Right ventricle myocardium inferior (tissue), 1 donor: Measurements from ENCODE around the gene ACOT12. TPM values are rescaled to one million over a fixed set of nuclear protein-coding genes. Genes with fewer than 3 reads are reported as not detected.
A peak's percentile ranks its signal among the peaks of the same experiment; 100 is the strongest.
"Not testable (repeated sequence)": the region's sequence is repeated elsewhere in the genome, so short reads cannot be mapped to it uniquely, and the experiment has no call there.

ENCODE experiments used
- ATAC-seq: fragments of 200-7000 bp; cut with Tn5 transposase; one replicate; pipeline ENCODE4 v1.9.1; 2020; ENCODE audit warnings: mild to moderate bottlenecking, moderate library complexity
- DNase-seq: peaks from one replicate; pipeline ENCODE4 v3.0.0; 2021; ENCODE audit errors: missing footprints
- intact Hi-C: fragments of 100-400 bp; cut with DNase I; formaldehyde crosslinking; loops from one replicate; pipeline ENCODE4 v1.11.0; 2022
- total RNA-seq: library from RNA; stranded (reverse); fragmentation: NEBNext Ultra II Directional; extraction: Animal tissue kit (Norgen Biotek cat#: 25700); gene quantifications from one replicate; pipeline ENCODE4 v1.2.1, GENCODE V29; 2021
- donor health status: DM: no; HTN: yes; CAD: no; lungs with severe emphysema.

The ACOT12 gene
- total RNA-seq, 1 donor from 2014 or later: not detected

- no peak for DNase-seq
- no peak for ATAC-seq
- intact Hi-C loops: no loop called here
These were observed 83.4 kb downstream of the ACOT12 start for GRCh38 chr5:81310402-81311063.

GRCh38 chr5:81308836-81309235 is 85.1 kb downstream of the ACOT12 start:
- ATAC-seq (no peak), DNase-seq (no peak)
- intact Hi-C loops: no loop called here

DNA sequence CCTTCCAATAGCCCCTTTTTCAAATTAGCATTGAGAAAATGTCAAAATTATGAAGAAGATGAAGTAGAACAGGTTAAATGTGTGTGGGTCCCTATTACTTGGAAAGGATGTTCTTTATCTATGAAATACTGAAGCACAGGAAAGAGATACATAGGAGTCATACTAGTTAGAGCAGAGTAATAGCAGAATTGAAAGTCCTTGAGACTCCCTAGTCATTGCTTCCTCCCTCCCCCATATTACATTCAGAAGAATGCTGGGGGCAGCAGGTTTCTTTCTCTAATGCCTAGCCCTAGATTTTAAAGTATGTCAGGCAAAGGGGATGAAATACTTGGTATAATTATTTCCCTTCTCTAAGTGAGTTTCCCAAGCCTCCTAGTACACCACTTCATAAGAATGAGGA is 88.1 kb downstream of the ACOT12 start:
- no peak for ATAC-seq

GRCh38 chr5:81303563-81303962 is 90.4 kb downstream of the ACOT12 start:
- DNase-seq (no peak), ATAC-seq (no peak)
- intact Hi-C loops: no loop called here

More for the DNA sequence above, 88.1 kb downstream of the ACOT12 start:
- DNase-seq: no peak
- intact Hi-C loops: no loop called here

DNA sequence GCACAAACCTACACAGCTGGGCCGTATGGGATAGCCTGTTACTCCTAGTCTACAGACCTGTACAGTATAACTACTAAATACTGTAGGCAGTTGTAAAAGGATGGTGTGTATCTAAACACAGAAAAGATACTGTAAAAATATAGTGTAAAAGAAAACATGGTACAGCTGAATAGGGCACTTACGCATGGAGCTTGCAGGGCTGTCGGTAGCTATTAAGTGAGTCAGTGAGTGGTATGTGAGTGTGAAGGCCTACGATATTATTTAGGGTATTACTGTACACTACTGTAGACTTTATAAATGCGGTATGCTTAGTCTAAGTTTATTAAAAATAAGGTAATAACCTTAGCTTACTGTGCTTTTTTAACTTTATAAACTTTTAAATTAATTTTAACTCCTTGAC is 91.3 kb downstream of the ACOT12 start:
- DNase-seq (no peak), ATAC-seq (no peak)
- intact Hi-C loops: no loop called here

DNA sequence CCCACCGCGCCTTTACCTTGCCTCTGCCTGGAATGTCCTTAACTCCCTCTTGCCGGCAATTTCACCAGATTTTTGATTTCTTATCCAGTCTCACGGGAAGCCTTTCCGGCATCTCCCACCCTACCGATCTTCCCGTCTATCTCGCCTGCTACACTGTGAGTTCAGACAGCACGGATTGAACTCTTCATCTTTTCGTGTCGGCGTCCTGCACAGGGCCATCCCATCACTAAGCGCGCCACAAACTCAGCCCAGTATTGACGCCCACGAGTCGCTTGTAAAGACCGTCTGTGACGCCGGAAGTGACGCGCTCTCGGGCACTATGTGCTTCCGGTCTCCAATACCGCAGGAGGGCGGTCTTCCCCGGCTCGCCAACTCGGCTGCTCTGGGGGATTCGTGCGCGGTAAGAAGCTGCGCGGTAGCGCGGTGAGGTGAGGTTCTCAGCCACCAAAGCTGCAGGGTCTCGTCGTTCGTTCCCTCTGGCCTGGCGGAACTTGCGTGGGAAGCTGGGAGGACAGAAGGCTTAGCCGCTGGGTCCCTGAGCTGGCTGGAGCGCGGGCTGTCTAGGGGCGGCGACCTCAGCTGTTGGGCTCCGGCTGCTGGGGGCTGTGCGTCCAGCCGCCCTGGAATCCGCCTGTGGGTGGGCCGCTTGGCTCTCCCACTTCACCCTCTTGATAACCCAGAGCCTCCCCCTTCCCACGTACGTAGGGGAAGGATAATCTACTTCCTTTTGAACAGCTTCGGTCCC is 92.5 kb downstream of the ACOT12 start, which contains the start of gene ZCCHC9:
TSS of gene ZCCHC9 (plus strand) at position 317 of the 745 bp plus-strand sequence. CDS start 3,171 bp downstream, outside the sequence.
- peak; percentile 98 for ATAC-seq
- intact Hi-C loops: no loop called here
- DNase-seq: peak; percentile 97

- peak; percentile 2 for ATAC-seq
- DNase-seq: no peak
These were observed 93.0 kb downstream of the ACOT12 start for GRCh38 chr5:81300921-81301270.

DNA sequence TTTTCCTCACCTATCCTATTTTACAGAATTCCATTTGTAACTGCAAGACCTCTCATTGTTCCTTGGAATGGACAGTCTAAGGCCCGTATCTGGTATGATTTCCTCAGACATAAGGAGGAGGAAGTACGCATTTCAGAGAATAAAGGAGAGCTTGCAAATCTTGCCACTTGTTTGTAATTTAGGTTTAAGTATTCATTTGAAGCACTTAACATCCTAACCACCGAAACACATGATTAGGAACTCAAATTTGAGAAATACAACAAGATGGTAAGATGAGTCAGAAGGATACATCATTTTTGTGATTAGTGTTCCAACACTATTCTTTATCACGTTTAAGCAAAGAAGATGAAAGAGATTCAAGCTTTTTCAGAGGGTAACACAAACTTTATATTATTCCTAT is 96.4 kb downstream of the ACOT12 start:
- intact Hi-C loops: loop anchor here (5.0 to 10.0 kb wide), 2 partner anchors 95 to 603 kb away; no protein-coding TSS in a partner anchor
- DNase-seq (no peak), ATAC-seq (no peak)

More at GRCh38 chr5:81300921-81301270, 93.0 kb downstream of the ACOT12 start:
- intact Hi-C loops: no loop called here

DNA sequence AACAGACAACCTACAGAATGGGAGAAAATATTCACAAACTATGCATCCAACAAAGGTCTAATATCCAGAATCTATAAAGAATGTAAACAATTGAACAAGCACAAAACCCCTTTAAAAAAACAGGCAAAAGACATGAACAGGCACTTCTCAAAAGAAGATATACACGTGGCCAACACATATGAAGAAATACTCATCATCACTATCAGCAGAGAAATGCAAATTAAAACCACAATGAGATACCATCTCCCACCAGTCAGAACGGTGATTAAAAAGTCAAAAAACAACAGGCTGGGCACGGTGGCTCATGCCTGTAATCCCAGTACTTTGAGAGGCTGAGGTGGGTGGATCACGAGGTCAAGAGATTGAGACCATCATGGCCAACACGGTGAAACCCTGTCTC is 99.9 kb downstream of the ACOT12 start:
- intact Hi-C loops: loop anchor here (10.0 kb wide), 1 partner anchor 599 kb away; no protein-coding TSS in a partner anchor
- DNase-seq, ATAC-seq: not testable (repeated sequence)

DNA sequence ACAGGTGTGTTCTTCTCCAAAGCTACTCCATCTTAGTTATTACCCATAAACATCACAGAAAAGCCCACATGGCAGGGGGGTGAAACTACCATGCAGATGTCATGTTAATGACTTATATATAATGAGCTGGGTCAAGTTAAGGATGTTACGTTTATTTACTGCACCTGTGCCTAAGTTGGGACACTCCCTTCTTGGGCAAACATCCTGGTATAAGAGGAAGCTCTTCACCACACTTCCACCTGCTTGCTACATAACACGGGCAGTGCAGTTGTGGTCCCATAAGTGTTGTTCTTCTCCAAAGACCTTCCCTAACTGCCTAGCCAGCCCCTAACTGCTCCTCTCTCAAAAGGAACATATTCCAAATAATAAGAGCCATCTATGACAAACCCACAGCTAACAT is 101.8 kb downstream of the ACOT12 start:
- ATAC-seq: no peak
- intact Hi-C loops: loop anchor here (10.0 kb wide), 1 partner anchor 597 kb away; no protein-coding TSS in a partner anchor
- no peak for DNase-seq

- intact Hi-C loops: loop anchor here (10.0 kb wide), 1 partner anchor 595 kb away; no protein-coding TSS in a partner anchor
- no peak for DNase-seq
- ATAC-seq: no peak
These were observed 103.8 kb downstream of the ACOT12 start for GRCh38 chr5:81290146-81290545.

DNA sequence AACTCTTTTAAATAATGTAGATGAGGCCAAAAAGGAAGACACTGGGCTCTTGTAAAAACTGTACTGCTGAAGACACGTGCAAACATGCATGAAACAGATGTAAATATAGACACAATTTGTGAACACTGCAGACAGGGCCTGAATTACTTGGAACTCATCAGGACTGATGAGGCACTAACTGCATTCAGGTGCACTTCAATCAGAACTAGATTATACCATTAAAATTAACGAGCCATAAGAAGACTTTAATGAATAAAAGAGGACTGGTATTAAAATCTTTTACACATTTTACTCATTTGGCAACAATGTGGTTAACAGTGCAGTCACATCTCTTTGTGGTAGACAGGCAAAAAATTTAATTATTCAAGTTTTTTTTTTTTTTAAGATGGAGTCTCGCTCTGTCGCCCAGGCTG is 105.9 kb downstream of the ACOT12 start:
- ATAC-seq: no peak
- intact Hi-C loops: no loop called here
- no peak for DNase-seq

DNA sequence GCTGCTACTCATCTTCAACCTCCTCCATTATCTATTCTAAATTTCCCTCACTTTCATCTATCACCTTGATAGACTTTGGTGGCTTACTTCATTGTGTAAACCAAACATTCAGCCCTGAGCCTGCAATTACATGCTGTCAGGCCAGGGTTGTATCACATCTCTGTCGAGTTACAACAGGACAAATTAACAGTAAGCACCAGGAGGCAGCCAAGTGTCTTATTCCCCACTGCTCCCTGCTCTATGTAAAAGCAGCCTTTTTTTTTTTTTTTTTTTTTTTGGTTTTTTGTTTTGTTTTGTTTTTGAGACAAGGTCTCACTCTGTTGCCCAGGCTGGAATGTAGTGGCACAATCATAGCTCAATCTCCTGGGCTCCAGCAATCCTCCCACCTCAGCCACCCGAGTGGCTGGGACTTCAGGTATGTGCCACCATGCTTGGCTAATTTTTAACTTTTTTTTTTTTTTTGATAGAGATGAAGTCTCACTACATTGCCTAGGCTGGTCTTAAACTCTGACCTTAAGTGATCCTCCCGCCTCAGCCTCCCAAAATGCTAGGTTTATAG is 107.8 kb downstream of the ACOT12 start:
- ATAC-seq: no peak
- intact Hi-C loops: no loop called here

DNA sequence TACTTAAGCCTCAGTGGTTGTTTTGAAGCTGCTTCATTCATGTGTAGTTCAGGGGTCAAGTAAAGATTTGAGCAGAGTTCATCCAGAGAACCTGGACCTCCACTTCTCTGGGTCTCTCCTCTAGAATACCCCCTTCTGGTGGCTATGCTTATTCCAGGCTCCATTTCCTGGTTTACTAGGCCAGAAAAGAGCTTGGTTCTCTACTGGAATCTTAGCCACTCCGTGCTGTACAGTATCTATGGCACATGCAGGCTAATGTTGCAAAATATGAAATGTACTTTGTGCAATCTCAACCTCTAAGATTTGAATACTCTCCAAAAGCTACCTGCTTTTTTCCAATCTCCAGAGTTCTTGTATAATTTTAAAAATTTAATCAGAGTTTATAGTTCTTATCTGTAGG is 110.0 kb downstream of the ACOT12 start:
- DNase-seq: no peak
- intact Hi-C loops: no loop called here
- no peak for ATAC-seq

More for the DNA sequence above, 107.8 kb downstream of the ACOT12 start:
- DNase-seq: no peak

Other genes starting within 250 kb of the ACOT12 start
- gene CKMT2, start 160.8 kb downstream of the ACOT12 start, total RNA-seq: 1,804 TPM
- 10.8 TPM for gene ZCCHC9, start 92.5 kb downstream of the ACOT12 start, total RNA-seq